ENCODE results near the gene LRRC34.

Gene LRRC34

DNA sequence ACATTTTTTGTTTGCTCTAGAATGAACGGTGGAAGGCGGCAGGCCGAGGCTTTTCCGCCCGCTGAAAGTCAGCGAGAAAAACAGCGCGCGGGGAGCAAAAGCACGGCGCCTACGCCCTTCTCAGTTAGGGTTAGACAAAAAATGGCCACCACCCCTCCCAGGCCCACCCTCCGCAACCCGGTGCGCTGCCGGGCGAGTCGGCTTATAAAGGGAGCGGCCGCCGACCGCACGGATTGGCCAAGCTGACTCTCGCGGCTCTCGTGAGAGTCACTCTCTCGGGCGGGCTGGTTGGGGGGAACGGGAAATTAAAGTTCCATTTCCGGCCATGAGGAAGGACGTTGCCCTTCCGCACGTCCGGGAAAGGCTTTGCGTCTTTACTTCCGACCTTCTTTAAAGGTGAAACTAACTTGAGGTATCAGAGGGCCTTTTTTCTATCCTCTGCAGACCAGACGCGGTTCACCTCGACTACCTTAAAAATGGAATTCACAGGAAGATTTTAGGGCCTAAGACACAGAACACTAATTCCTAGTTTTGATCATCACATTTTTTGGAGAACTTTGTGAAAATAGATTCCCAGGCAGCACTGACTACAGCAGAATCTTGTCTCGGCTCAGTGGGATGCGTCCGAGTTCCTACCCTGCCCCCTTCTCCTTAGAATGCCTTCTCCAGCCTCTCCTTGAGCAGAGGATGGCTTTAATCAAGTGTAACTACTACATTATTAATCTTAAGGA lies 47.7 kb downstream of the LRRC34 start, which contains the start of gene TERC:
TSS of gene TERC (minus strand) at position 179 of the 731 bp plus-strand sequence.
- peak; percentile 71 for DNase-seq

DNA sequence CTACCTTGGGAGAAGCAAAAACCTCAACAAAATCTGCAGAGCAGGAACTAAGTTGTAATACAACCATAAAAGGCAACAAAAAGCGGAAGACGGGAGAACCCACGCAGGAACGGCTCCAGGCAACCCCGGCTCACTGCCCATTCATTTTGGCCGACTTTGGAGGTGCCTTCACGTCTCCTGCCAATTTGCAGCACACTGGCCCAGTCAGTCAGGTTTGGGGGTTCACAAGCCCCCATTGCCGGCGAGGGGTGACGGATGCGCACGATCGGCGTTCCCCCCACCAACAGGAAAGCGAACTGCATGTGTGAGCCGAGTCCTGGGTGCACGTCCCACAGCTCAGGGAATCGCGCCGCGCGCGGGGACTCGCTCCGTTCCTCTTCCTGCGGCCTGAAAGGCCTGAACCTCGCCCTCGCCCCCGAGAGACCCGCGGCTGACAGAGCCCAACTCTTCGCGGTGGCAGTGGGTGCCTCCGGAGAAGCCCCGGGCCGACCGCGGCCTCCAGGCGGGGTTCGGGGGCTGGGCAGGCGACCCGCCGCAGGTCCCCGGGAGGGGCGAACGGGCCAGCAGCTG lies 48.3 kb downstream of the LRRC34 start:
- DNase-seq, result peak; percentile 52

DNA sequence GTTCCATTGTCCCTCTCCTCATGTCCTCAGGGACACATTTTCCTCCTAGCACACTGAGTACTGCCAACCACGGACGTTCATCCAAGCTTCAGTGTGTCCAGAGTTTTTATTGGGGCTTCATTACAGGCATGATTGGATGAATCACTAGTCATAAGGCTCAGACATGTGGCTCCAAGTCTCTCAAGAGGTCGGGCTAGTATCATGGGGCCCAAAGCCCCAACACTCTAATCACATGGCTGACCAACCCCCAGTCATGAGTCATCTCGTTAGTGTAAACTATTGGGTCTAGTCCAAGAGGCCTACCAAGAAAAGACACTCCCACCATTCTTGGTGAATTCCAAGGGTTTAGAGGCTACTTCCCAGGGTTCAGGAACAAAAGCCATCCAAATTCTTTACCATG lies 52.2 kb downstream of the LRRC34 start:
- DNase-seq, result no peak

DNA sequence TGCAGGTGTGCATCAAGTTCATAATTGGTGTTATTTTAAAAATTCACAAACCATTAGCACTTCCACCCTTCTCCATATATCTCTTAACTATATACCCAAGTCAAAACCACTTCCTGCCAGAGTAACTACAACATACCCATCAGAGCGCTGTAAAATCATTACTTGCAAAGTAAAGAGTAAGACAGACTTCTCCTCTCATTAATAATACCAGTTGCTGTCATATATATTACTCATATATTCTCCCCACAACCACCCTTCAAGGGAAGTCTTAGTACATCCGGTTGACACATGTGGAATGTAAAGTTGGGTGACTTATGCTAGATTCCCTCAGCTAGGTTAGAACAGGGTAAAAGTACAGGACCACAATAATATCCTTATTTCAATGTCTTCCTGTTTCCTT lies 53.4 kb downstream of the LRRC34 start:
- DNase-seq, result no peak

DNA sequence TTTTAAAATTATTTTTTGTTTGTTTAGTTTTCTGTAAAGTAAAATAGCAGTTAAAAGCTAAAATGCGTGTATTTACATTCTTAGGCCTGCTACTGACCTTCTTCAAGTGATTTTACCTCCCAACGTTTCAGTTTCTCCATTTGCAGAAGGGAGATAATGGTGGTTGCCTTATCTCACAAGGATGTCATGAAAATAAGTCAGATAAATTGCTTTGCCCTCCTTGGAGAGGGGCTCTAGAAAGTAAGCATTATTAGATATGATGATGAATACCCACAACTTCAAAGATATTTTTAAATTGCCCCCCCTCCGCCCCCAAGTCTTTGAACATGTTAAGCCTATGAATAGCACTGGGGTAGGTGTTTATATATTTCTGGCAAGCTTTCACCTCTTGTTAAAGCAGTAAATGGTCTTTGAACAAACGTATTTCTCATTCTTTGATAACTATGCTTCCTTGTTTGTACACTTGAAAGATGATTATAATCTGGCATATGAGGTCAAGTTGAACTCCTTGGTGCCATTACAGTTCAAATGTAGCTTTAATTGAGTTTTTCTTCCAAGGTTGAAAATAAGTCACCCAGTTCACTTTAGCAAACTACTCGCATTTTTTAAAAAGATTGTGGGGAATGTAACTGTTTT lies 54.2 kb downstream of the LRRC34 start:
- DNase-seq, result no peak

DNA sequence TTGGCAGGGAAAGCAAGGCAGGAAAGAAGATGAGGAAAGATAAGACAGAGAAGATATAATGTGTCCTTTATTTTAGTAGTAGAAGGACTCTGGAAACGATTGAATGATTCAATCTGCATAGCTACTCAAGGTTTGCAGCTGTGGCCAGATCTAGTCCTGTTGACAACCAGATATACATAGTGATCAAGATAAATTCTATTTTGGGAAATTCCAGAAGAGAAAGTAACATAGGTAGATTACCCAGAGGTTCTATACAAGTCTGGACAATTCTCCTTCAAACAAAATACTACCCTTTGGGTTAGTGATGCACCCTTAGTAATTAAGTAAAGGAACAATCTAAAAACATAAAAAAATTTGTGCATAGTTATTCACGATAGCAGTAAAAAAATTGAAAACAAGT lies 57.2 kb downstream of the LRRC34 start:
- DNase-seq, result no peak

DNA sequence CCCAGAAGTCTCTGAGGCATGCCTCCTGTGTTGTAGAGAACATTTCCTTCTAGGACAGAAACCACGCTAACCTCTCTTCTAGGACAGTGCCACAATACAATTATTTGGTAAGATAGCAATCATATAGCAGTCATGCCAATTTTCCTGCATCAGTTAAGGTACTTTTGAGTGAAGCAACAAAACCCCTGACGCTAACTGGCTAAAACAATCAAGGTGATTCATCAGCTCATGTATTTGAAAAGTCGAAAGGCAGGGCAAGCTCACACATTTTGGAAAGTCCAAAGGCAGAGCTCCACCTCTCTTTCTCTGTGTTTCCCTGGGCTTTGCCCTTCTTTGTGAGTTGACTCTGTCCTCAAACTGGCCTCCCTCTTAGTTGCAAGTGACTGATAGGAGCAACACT lies 58.0 kb downstream of the LRRC34 start:
- no peak for DNase-seq

DNA sequence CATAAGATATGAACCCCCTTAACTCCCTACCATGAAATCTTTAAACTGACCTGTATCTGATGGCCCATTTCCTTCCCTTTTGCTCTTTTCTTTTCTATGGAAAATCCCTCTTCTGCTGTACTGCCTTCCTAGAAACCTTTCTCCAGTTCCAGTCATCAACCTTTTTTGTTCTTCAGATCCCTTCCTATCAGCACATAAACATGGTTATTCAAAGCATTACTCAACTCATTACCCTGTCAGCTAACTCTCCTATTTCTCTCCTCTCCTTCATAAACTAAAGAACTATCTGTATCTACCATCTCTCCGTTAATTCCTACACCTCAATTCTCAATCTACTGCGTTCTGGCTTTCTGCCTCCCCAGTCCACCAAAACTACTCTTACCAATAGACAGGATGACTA lies 60.8 kb downstream of the LRRC34 start:
- DNase-seq, result no peak

DNA sequence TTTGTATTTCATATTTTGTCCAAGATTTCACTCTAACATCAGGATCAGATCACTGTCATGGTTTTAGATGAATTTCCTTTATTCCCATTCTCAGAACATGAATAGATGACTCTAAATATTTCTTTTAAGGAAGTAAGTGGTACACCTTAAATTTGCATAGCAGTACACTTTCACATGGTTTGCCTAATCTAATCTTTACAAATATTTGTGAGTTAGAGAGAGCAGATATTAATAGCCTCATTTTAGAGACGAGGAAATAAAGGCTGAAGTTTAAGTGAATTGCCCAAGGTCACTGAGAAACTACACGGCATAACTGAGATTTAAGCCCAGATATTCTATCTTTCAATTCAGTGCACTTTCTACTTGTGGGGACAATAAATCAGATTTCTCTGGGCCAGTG lies 62.0 kb downstream of the LRRC34 start:
- DNase-seq, result no peak

DNA sequence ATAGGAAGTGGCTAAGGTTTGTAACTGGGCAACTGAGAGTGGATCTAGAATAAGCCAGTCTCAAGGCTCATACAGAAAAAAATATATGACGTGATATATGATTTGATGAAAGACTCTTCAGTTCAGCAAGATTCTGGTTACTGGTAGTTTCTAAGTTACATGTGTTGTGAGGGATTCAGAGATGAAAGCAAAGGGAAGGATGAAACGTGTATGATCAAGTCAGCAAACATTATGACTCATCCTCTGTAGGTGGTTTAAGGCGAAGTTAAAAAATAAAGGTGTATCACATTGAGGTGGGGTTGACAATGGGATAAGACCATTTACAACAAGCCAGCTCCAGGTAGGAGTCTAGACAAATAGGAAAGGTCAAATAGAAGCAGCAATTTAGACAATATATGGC lies 64.0 kb downstream of the LRRC34 start:
- no peak for DNase-seq

DNA sequence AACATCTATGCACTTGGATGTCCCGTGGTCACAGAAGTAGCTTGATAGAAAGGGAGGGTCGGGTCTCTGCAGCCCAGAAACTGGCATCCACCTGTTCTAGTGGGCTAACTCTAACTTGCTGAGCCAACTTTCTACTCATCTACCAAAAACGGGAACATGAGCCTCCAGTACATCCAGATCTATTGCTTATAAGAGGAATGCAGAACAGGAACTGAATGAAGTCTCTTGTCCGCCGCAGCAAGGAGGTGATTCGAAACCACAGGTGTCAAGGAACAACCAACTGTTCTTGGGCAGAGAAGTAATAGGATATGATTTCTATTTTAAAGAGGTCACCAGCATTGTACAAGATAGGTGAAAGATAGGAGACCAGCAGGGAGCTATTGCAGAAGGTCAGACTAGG lies 65.8 kb downstream of the LRRC34 start:
- DNase-seq, result peak; percentile 2

DNA sequence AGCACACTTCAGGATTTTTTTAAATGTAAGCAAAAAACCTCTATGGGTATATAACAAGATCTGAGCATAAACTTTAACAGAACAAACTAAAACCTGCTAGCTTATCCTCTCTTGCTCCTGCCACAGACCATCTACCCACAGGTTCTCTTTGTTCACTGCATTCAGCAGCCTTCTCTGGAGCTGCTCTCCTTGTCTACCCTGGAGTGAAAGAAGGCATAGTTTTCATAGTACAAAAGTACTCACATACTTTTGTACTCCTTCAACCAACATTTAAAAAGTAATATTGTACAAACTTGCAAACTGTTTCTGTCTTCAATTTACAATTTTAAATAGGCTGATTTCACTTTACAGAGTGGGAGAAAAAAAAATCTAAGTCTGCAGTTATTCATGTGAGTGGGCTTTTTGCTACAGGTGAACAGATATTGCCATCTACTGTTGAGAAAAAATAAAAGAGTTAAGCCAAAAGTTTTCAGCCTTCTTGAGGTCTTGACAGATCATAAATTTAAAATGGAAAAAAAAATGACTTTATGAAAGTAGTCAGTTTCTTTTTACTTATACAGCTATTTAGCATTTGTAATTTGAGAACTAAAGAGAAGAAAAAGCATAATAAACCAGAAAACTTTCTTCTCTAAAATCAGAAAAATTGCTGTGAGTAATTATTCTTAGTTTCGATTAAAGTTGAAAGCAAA lies 68.2 kb downstream of the LRRC34 start:
- DNase-seq, result no peak
